COLO829 (cell line): ENCODE measurements around the gene MEGF6.

ENCODE experiments used
- DNase-seq: peaks from one replicate; pipeline ENCODE4 v3.0.0; 2012; ENCODE audit warnings: low spot score

MEGF6 gene

DNA sequence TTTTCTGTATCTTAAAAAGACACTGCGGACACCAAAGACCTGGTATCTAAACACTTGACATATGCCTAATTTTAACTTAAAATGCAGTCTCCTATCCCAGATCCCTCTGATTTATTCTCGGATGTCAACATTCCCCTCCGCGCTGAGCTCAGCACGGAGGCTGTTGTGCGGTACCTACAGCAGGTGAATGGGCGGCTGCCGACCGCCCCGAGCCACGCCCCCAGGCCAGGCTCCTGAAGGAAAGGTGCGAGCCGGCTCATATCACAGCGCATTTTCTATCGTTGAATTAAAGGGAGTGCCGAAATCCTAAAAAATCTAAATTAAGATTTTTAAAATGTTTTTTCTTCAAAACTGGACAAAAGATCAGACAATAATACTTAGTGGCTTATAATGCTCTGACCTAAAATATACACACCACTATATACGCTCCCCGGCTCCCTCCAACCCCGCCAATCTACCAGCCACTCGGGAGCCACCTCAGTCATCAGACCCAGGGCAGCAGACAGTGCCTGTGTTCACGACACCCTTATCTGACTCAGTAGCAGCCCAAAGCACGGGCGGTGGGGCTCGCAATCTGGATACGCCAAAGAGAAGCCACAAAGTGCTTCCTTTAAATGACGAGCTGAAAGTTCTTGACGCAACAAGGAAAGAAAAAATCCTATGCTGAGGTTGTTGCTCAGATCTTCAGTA lies 34.5 kb upstream of the MEGF6 start:
- no peak for DNase-seq

DNA sequence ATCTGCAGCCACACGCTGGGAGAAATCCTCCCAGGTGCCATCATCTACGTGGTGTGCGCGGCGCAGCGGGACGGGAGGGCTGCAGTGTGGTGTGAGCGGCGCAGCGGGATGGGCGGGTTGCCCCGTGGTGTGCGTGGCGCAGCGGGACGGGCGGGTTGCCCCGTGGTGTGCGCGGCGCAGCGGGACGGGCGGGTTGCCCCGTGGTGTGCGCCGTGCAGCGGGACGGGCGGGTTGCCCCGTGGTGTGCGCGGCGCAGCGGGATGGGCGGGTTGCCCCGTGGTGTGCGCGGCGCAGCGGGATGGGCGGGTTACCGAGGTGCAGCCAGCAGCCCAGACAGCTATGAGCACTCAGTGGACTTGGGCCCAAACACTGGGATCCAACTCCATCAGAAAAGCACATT lies 33.9 kb upstream of the MEGF6 start:
- DNase-seq, result no peak

DNA sequence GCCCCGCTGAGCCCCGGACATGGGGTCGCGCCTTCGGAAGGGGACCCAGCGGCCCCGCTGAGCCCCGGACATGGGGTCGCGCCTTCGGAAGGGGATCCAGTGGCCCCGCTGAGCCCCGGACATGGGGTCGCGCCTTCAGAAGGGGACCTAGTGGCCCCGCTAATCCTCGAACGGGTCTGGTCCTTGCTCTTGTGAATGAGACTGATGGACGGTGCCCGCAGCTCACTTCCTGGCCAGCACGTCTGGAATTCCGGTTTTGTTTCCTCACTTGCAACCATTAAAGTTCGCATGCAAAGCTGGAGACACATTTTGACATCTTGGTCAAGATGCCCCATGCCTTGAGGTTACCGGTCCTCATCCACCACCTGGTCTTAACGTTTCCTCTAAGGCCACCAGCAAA lies 33.0 kb upstream of the MEGF6 start:
- no peak for DNase-seq

- DNase-seq, result no peak
Measured at GRCh38 chr1:3642919-3643675, 31.8 kb upstream of the MEGF6 start.

- DNase-seq, result no peak
Measured at GRCh38 chr1:3641816-3642215, 30.5 kb upstream of the MEGF6 start.

DNA sequence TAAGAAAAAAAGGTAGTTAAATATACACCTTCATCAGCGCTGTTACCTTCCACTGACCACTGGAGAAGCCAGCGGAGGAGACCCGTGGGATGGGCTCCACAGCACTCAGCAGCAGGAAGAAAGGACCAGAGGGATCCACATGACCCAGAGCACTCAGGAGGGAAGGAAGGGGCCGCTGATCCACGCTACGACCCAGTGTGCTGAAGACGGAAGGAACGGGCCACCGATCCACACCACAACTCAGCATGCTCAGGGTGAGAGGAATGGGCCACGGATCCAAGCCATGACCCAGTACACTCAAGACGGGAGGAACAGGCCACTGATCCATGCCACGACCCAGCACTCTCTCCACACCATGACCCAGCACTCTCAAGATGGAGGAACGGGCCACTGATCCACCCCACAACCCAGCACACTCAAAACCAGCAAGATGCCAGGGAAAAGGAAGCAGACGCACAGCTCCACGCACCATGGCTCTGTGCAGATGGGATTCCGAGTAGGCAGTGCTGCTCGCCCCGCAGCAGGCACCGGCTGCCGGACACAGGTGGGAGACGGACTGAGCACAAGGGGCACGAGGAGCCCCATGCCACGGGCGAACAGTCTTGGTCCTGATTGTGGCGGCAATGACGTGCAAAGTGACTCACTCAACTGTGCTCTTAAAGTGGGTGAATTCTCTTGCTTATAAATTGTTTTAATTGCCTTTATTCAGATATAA lies 29.9 kb upstream of the MEGF6 start:
- no peak for DNase-seq

- DNase-seq, result no peak
Measured at GRCh38 chr1:3640121-3640837, 29.0 kb upstream of the MEGF6 start.

DNA sequence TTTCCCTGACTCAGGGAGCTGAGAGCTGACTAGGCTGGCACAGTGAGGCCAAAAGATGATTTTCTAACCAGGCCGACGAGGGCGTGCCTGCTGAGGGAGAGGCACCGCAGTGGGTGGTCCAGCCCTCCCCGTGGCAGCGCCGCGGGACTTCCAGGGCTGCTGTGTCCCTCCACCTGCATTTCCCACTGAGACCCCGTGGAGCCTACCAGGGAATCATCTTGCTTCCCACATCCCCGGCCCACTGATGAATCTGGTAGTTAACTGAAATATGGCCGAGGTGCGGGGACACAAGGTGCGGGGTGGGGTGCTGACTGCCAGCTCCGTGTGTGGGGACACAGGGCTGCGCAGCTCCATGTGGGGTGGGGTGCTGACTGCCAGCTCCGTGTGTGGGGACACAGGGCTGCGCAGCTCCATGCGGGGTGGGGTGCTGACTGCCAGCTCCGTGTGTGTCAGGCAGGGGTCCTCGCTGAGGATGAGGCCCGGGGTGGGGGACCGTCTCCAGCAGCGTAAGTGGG lies 28.1 kb upstream of the MEGF6 start:
- DNase-seq, result no peak

DNA sequence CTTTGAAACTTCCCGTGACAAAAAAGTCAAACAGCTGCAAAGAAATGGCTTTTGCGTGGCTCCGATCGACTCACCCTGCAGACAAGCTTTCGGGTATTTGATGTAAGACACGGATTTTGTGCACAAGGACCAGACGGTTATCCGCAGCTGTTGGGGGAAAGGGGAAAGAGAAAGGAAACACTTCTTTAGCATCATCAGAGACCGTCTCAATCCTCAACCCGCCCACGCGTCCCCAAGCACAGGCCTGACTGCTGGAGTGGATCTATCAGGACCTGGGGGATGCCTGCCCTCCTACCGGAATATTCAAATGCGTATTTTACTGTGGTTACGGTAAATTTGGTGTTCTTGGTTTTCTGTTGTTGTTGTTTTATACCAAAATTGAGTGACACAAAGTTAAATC lies 27.4 kb upstream of the MEGF6 start:
- DNase-seq, result no peak

GRCh38 chr1:3638027-3638426 lies 26.7 kb upstream of the MEGF6 start:
- no peak for DNase-seq

DNA sequence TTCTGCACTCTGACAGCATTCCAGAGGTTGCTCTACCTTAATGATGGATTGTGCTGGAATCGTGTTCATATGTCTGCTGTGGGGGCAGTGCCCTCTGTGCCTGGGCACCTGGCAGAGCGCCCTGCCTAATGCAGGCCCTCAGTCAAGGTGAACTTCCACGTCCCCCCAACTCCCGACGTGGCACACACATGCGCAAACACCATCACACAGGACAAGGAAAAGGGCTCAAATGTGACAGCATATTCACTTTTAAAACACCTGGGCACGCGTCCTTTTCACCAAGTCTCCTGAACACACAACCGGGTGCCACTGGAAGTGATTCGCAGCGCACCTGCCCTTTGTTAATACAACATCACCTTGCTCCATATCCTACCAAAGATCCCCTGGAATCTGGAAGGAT lies 25.2 kb upstream of the MEGF6 start:
- no peak for DNase-seq

GRCh38 chr1:3636080-3636479 lies 24.8 kb upstream of the MEGF6 start:
- no peak for DNase-seq

- DNase-seq, result no peak
Measured at GRCh38 chr1:3634059-3634800, 22.9 kb upstream of the MEGF6 start.

DNA sequence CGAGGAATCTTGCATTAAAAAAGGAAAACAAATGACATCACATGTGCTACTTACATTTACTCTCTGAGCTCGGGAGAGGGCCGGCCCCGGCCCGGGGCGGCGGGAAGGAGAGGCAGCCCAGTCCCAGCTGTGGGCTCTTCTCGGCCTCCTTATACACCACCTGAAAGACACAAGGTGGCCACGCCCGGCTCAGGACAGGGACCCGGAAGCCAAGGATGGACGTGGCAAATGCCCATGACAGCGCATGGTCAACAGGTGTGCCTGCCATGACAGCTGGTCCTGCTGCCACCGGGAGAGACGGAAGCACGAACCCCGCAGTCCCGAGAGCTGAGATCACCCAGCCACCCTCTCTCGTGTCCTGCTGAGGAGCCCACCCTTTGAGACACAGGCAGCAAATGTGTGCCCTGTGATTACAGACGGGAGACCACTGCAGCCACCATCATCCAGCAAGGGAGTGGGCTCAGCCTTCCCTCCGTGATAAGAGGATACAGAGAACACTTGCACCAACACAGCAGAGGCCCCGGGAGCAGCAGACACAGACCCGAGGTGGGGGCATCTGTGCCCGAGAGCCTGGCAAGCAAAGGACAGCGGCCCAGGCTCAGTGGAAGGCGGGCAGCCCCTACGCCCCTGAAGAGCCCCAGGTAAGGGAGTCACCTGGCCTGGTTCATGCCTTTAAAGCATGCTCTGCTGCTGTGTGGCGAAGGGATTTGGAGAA lies 22.2 kb upstream of the MEGF6 start:
- no peak for DNase-seq

GRCh38 chr1:3632716-3633343 lies 21.5 kb upstream of the MEGF6 start:
- no peak for DNase-seq

GRCh38 chr1:3632298-3632697 lies 21.0 kb upstream of the MEGF6 start:
- no peak for DNase-seq

- DNase-seq, result no peak
Measured at GRCh38 chr1:3631320-3632260, 20.3 kb upstream of the MEGF6 start.

DNA sequence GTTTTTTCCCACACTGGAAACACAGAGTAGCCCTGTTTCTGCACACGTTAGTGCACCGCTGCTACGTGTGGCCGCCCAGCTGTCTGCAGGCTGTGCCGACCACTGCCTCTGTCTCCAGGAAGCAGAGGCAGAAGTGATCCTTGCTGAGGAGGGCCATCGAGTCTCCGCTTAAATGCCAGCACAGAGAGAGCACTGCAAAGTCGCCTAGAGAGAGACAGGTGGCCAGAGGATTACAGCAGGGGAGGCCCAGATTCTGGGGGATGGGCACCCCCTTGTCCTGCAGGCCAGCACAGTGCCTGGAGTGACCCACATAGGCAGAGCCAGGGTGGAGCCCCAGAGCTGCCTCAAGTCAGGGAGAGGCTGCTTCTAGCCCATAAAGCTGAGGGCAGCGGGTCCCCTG lies 19.6 kb upstream of the MEGF6 start:
- no peak for DNase-seq

DNA sequence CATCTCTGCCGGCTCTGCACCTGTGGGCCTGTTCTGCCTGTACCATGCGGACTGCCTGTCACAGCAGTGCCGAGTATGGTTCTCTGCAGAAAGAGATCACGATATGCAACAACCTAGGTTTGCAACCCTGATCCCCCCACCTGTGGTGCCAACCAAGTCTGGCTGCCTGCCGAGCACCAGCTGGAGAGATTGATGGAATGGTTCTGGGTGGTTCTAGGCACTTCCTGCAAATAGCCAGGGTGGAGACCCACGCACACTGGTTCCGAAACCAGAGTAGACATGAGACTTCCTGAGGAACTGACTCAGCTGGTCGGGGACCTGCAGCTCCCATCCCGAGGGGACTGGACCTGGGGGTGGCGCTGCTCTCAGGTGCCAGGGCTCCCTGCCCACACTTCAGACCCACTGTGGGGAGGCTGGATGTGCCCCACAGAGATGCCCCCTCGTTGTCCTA lies 18.9 kb upstream of the MEGF6 start:
- no peak for DNase-seq
